ENCODE measurements around the gene SCN9A.

Gene SCN9A

GRCh38 chr2:166193407-166193806, 182.3 kb downstream of the SCN9A start:
- no peaks in the 10 kb centered on the region for H3K9me3 Mint-ChIP-seq
- no peak overlapping the region for H3K4me3 Mint-ChIP-seq
- DNase-seq, result no peak
- H3K36me3 Mint-ChIP-seq (ENCODE audit: low read depth), result no peaks in the 10 kb centered on the region
- H3K27ac Mint-ChIP-seq, result no peak overlapping the region
- peaks cover 3% of the 10 kb centered on the region for H3K27me3 Mint-ChIP-seq (ENCODE audit: low read depth, poor library complexity)
- TF ChIP-seq CTCF (IDR thresholded peaks at IDR 0.05), result no peak
- H3K4me1 Mint-ChIP-seq, result no peaks in the 10 kb centered on the region

- no peak for DNase-seq
- H3K36me3 Mint-ChIP-seq (ENCODE audit: low read depth), result no peaks in the 10 kb centered on the region
Measured at GRCh38 chr2:166188084-166188483, 187.7 kb downstream of the SCN9A start.

GRCh38 chr2:166184789-166185188, 191.0 kb downstream of the SCN9A start:
- H3K27ac Mint-ChIP-seq, result no peak overlapping the region
- H3K27me3 Mint-ChIP-seq (ENCODE audit: low read depth, poor library complexity), result peaks cover 3% of the 10 kb centered on the region
- no peak overlapping the region for H3K4me3 Mint-ChIP-seq
- no peaks in the 10 kb centered on the region for H3K9me3 Mint-ChIP-seq
- no peak for DNase-seq
- no peaks in the 10 kb centered on the region for H3K4me1 Mint-ChIP-seq
- TF ChIP-seq CTCF (IDR thresholded peaks at IDR 0.05), result no peak
- H3K36me3 Mint-ChIP-seq (ENCODE audit: low read depth), result no peaks in the 10 kb centered on the region

More at GRCh38 chr2:166188084-166188483, 187.7 kb downstream of the SCN9A start:
- Mint-ChIP-seq H3K27me3 (ENCODE audit: low read depth, poor library complexity) (no peaks in the 10 kb centered on the region), H3K27ac (no peak overlapping the region), H3K4me1 (no peaks in the 10 kb centered on the region), H3K4me3 (no peak overlapping the region), H3K9me3 (no peaks in the 10 kb centered on the region)
- TF ChIP-seq CTCF (IDR thresholded peaks at IDR 0.05), result no peak

GRCh38 chr2:166181813-166182154, 194.0 kb downstream of the SCN9A start:
- Mint-ChIP-seq H3K4me1 (no peaks in the 10 kb centered on the region), H3K27me3 (ENCODE audit: low read depth, poor library complexity) (peaks cover 3% of the 10 kb centered on the region), H3K4me3 (no peak overlapping the region), H3K27ac (no peak overlapping the region), H3K9me3 (no peaks in the 10 kb centered on the region), H3K36me3 (ENCODE audit: low read depth) (no peaks in the 10 kb centered on the region)
- TF ChIP-seq CTCF (IDR thresholded peaks at IDR 0.05), result no peak
- DNase-seq, result no peak

GRCh38 chr2:166180951-166181812, 194.6 kb downstream of the SCN9A start:
- TF ChIP-seq CTCF (IDR thresholded peaks at IDR 0.05), result peak; percentile 56

GRCh38 chr2:166179201-166179600, 196.5 kb downstream of the SCN9A start:
- DNase-seq, result no peak
- no peaks in the 10 kb centered on the region for H3K9me3 Mint-ChIP-seq
- TF ChIP-seq CTCF (IDR thresholded peaks at IDR 0.05), result no peak
- H3K36me3 Mint-ChIP-seq (ENCODE audit: low read depth), result no peaks in the 10 kb centered on the region
- H3K27me3 Mint-ChIP-seq (ENCODE audit: low read depth, poor library complexity), result peaks cover 3% of the 10 kb centered on the region
- no peak overlapping the region for H3K27ac Mint-ChIP-seq
- H3K4me3 Mint-ChIP-seq, result no peak overlapping the region
- H3K4me1 Mint-ChIP-seq, result no peaks in the 10 kb centered on the region

More at GRCh38 chr2:166180951-166181812, 194.6 kb downstream of the SCN9A start:
- Mint-ChIP-seq H3K4me1 (no peaks in the 10 kb centered on the region), H3K27me3 (ENCODE audit: low read depth, poor library complexity) (peaks cover 3% of the 10 kb centered on the region), H3K9me3 (no peaks in the 10 kb centered on the region), H3K27ac (no peak overlapping the region), H3K4me3 (no peak overlapping the region), H3K36me3 (ENCODE audit: low read depth) (no peaks in the 10 kb centered on the region)
- DNase-seq, result peak; percentile 70
